ENCODE results near the gene NUP188.
"Not testable (repeated sequence)": the region's sequence is repeated elsewhere in the genome, so short reads cannot be mapped to it uniquely, and the experiment has no call there.

The NUP188 gene

GRCh38 chr9:129004173-129004572, 56.7 kb downstream of the NUP188 start:
- not testable (repeated sequence) for DNase-seq

GRCh38 chr9:129005336-129005997, 58.0 kb downstream of the NUP188 start:
- no peak for DNase-seq

GRCh38 chr9:129006328-129007034, 59.0 kb downstream of the NUP188 start:
- peak in 54 of 58 donors; percentile 5 to 89 (median 62) for DNase-seq

- DNase-seq = peak in 3 of 58 donors; percentile 16 to 49 (median 44)
Measured at GRCh38 chr9:129007035-129007765, 59.7 kb downstream of the NUP188 start.

GRCh38 chr9:129007766-129008468, 60.4 kb downstream of the NUP188 start:
- no peak for DNase-seq

GRCh38 chr9:129008469-129008965, 61.0 kb downstream of the NUP188 start:
- DNase-seq = no peak

- no peak for DNase-seq
Measured at GRCh38 chr9:129008986-129009583, 61.6 kb downstream of the NUP188 start.

- no peak for DNase-seq
Measured at GRCh38 chr9:129009584-129010141, 62.2 kb downstream of the NUP188 start.

GRCh38 chr9:129010267-129010975, 62.9 kb downstream of the NUP188 start:
- DNase-seq = no peak

- DNase-seq = no peak
Measured at GRCh38 chr9:129011170-129011569, 63.7 kb downstream of the NUP188 start.

- DNase-seq = no peak
Measured at GRCh38 chr9:129011761-129012181, 64.3 kb downstream of the NUP188 start.

- no peak for DNase-seq
Measured at GRCh38 chr9:129012343-129012742, 64.8 kb downstream of the NUP188 start.

- peak in 1 of 58 donors; percentile 27 for DNase-seq
Measured at GRCh38 chr9:129012893-129013448, 65.5 kb downstream of the NUP188 start.

GRCh38 chr9:129013674-129014073, 66.2 kb downstream of the NUP188 start:
- DNase-seq = no peak

- DNase-seq = no peak
Measured at GRCh38 chr9:129014124-129014523, 66.6 kb downstream of the NUP188 start.

- no peak for DNase-seq
Measured at GRCh38 chr9:129014608-129015007, 67.1 kb downstream of the NUP188 start.

- no peak for DNase-seq
Measured at GRCh38 chr9:129021091-129021490, 73.6 kb downstream of the NUP188 start.

- DNase-seq = no peak
Measured at GRCh38 chr9:129022037-129022436, 74.5 kb downstream of the NUP188 start.
